Transverse colon (tissue), 4 donors: Measurements from ENCODE around the gene FAXC. TPM values are rescaled to one million over a fixed set of nuclear protein-coding genes. Genes with fewer than 3 reads are reported as not detected.

Experiments used
- DNase-seq: peaks from one replicate; pipeline ENCODE4 v3.0.0-alpha.2; 2019
- H3K27ac ChIP-seq, 4 donors: fragments of 200-600 bp; sonication (generic); 2 replicates each; pipeline ENCODE4 v1.5.1; 2016 to 2018; ENCODE audit warnings: inconsistent platforms in 4 of 4
- H3K27me3 ChIP-seq: fragments of 200-600 bp; sonication (generic); 2 replicates; pipeline ENCODE4 v1.5.1; 2017; ENCODE audit warnings: inconsistent platforms
- H3K36me3 ChIP-seq, 4 donors: fragments of 200-600 bp; sonication (generic); 2 replicates each; pipeline ENCODE4 v1.5.1; 2017 to 2019; ENCODE audit warnings: inconsistent platforms in 4 of 4
- H3K4me1 ChIP-seq, 4 donors: fragments of 200-600 bp; sonication (generic); 2 replicates each; pipeline ENCODE4 v1.5.1; 2017 to 2020; ENCODE audit warnings: inconsistent platforms in 4 of 4
- H3K4me3 ChIP-seq, 4 donors: fragments of 200-600 bp; sonication (generic); 1 replicate in 1 of 4; 2 replicates in 3 of 4; pipeline versions ENCODE4 v1.5.1 to v1.6.1; 2017 to 2019; ENCODE audit warnings: inconsistent platforms in 4 of 4
- H3K9me3 ChIP-seq, 2 donors: fragments of 200-600 bp; sonication (generic); 2 replicates each; pipeline ENCODE4 v1.5.1; 2017 to 2019; ENCODE audit warnings: inconsistent platforms in 2 of 2
- EP300 ChIP-seq: sonication (generic); formaldehyde crosslinking; IDR thresholded peaks from one replicate; pipeline ENCODE4 v1.6.1; 2017; ENCODE audit warnings: antibody characterized with exemption, low read depth
- POLR2A ChIP-seq: fragments of 450-650 bp; IDR thresholded peaks from one replicate; pipeline ENCODE4 v1.6.1; 2016; ENCODE audit warnings: antibody characterized with exemption, mild to moderate bottlenecking, moderate library complexity
- POLR2AphosphoS5 ChIP-seq, 3 donors: sonication (generic); formaldehyde crosslinking; IDR thresholded peaks; one replicate each; pipeline ENCODE4 v1.6.1; 2016; ENCODE audit warnings: antibody characterized with exemption in 3 of 3
- WGBS, 2 donors: methylation state at CpG; one replicate each; pipeline ENCODE4 v1.1.5; 2018; ENCODE audit warnings: low coverage in 1 of 2; 5-methylcytosine and 5-hydroxymethylcytosine counted together
- in situ Hi-C, 4 donors: fragments of 200-750 bp; cut with MboI; loops; one replicate each; pipeline versions ENCODE4 v1.15.0 to v1.15.1; 2017; ENCODE audit warnings: low sequenced_read_pairs in 3 of 4, low pct_ligation_motif_present in 1 of 4, low pct_unique_long_range_greater_than_20kb in 1 of 4
- intact Hi-C: fragments of 100-400 bp; cut with DNase I; formaldehyde crosslinking; loops from one replicate; pipeline ENCODE4 v1.15.1; 2023; ENCODE audit warnings: low total_unique reads
- total RNA-seq, 4 donors: library from RNA; depleted of rRNA; stranded (reverse); fragments of >200 nt; gene quantifications; one replicate each; pipeline ENCODE4 v1.1.0, GENCODE V29; 2016
- TF ChIP-seq, protein P1 (sequence below), 5 experiments: fragments of 200-600 bp in 3 of 5; fragments of 450-650 bp in 2 of 5; sonication (generic) in 3 of 5; IDR thresholded peaks; 1 replicate in 2 of 5; 2 replicates in 3 of 5; pipeline ENCODE4 v1.5.1; 2016 to 2017; ENCODE audit warnings: antibody characterized with exemption in 5 of 5, inconsistent platforms in 3 of 5, mild to moderate bottlenecking in 2 of 5, moderate library complexity in 1 of 5

The FAXC gene
- total RNA-seq, 4 donors from 2014 or later = 0.75 to 285 (median 7.1) TPM

DNA sequence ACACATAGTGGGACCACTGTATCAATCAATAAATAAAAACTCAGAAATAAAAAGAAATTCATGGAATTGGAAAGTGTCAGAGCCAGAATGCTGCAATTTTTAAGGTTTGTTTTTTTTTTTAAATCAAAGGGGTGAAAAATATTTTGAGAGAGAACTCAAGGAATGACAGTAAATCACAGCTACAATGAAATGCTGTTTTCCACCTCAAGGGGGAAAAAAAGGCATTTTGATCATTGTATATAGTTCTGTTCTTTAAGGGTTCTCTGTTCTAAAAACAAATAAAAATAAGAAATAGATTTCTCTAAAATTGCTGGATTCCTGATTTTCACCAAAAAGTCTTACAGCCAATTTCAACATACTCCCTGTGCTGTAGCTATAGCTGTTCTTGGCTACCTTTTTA lies 24.5 kb downstream of the FAXC start:
- in situ Hi-C loops (no loop called here), intact Hi-C loops (no loop called here)
- no peak for DNase-seq
- Histone ChIP-seq H3K27ac (no peak overlapping the region), H3K4me3 (no peak overlapping the region), H3K27me3 (no peaks in the 10 kb centered on the region), H3K4me1 (no peaks in the 10 kb centered on the region), H3K9me3 (no peaks in the 10 kb centered on the region), H3K36me3 (no peaks in the 10 kb centered on the region)
- no peak for TF ChIP-seq POLR2AphosphoS5 (IDR thresholded peaks at IDR 0.05)
- TF ChIP-seq, protein P1, sequence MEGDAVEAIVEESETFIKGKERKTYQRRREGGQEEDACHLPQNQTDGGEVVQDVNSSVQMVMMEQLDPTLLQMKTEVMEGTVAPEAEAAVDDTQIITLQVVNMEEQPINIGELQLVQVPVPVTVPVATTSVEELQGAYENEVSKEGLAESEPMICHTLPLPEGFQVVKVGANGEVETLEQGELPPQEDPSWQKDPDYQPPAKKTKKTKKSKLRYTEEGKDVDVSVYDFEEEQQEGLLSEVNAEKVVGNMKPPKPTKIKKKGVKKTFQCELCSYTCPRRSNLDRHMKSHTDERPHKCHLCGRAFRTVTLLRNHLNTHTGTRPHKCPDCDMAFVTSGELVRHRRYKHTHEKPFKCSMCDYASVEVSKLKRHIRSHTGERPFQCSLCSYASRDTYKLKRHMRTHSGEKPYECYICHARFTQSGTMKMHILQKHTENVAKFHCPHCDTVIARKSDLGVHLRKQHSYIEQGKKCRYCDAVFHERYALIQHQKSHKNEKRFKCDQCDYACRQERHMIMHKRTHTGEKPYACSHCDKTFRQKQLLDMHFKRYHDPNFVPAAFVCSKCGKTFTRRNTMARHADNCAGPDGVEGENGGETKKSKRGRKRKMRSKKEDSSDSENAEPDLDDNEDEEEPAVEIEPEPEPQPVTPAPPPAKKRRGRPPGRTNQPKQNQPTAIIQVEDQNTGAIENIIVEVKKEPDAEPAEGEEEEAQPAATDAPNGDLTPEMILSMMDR (IDR thresholded peaks at IDR 0.05) = no peak
- TF ChIP-seq POLR2A = no peak
- no peak for TF ChIP-seq EP300

DNA sequence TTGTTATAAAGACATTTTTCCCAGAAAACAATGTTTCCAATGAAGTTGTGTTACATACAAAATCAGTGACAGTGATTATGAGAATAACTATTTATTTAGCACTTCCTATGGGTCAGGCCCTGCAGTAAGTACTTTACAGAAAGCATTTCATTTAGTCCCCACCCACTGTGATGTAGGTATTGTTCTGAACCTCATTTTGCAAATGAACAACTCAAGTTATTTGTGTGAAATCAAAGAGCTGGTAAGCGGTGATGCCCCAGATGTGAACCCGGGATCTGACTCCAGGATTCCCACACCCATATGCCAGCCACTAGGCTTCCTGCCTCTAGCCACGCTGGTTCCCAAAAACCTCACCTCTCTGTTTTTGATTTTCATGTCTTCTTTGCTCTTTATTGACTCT lies 30.9 kb downstream of the FAXC start:
- intact Hi-C loops = no loop called here
- H3K9me3 ChIP-seq = no peaks in the 10 kb centered on the region
- no peaks in the 10 kb centered on the region for H3K4me1 ChIP-seq
- no peak overlapping the region for H3K4me3 ChIP-seq
- no peak for DNase-seq
- WGBS, 2 donors = 87 to 100% methylated on average over 1 to 3 of the region's 3 CpGs
- in situ Hi-C loops = no loop called here
- H3K36me3 ChIP-seq = no peaks in the 10 kb centered on the region
- H3K27me3 ChIP-seq = no peaks in the 10 kb centered on the region
- TF ChIP-seq POLR2A (no peak), POLR2AphosphoS5 (IDR thresholded peaks at IDR 0.05) (no peak), EP300 (no peak)
- TF ChIP-seq, protein P1 (IDR thresholded peaks at IDR 0.05) = no peak
- no peak overlapping the region for H3K27ac ChIP-seq

DNA sequence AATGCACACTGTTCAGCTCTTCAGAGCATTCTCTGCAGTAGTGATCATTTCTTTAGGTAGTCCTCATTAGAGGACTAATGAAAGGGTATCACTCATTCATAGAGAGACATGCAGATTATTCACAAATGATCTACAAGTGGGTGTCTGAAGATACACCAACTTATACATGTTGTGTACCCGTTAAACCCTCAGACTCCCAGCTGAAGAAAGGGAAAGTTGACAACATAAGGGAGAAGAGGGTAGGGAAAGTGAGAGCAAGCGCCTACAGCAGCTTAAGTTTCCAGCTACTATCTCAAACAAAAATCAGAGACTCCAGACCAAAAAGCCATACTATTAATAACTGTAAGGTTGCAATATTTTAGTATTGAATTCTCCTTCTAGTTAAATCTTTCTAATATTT lies 37.1 kb downstream of the FAXC start:
- intact Hi-C loops = no loop called here
- no peak overlapping the region for H3K4me3 ChIP-seq
- in situ Hi-C loops = no loop called here
- TF ChIP-seq POLR2A (no peak), POLR2AphosphoS5 (IDR thresholded peaks at IDR 0.05) (no peak), EP300 (no peak)
- TF ChIP-seq, protein P1 (IDR thresholded peaks at IDR 0.05) = no peak
- WGBS, 2 donors = 29 to 65% methylated on average over 2 of the region's 2 CpGs
- H3K4me1 ChIP-seq = no peaks in the 10 kb centered on the region
- no peaks in the 10 kb centered on the region for H3K9me3 ChIP-seq
- no peak overlapping the region for H3K27ac ChIP-seq
- H3K27me3 ChIP-seq = no peaks in the 10 kb centered on the region
- no peak for DNase-seq
- H3K36me3 ChIP-seq = no peaks in the 10 kb centered on the region

DNA sequence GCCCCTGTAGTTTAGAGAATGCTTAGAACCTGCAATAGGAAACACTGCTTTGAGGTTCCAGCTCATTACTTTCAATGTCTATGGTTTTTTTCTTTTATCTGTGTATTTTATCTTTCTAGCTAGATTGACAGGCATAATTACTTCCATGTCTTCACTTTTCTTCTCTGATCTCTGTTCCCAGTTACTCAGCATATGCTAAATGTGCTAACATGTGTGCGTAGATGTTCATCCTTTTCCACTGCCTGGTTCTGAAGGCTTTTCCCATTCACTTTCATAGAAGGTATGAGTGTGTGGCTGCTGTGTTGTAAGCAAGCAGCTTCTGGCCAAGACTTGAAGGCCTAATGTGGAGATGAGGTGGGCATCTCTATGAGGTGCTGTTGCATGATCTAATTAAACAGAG lies 38.9 kb downstream of the FAXC start:
- Histone ChIP-seq H3K27ac (no peak overlapping the region), H3K9me3 (no peaks in the 10 kb centered on the region), H3K36me3 (no peaks in the 10 kb centered on the region), H3K4me3 (no peak overlapping the region), H3K27me3 (no peaks in the 10 kb centered on the region), H3K4me1 (no peaks in the 10 kb centered on the region)
- TF ChIP-seq, protein P1 (IDR thresholded peaks at IDR 0.05) = no peak
- TF ChIP-seq POLR2A (no peak), EP300 (no peak), POLR2AphosphoS5 (IDR thresholded peaks at IDR 0.05) (no peak)
- intact Hi-C loops (no loop called here), in situ Hi-C loops (no loop called here)
- DNase-seq = no peak
- WGBS, 2 donors = 83 to 100% methylated on average over 1 of the region's 1 CpG
